Measurements from ENCODE around the gene WDHD1.

DNA sequence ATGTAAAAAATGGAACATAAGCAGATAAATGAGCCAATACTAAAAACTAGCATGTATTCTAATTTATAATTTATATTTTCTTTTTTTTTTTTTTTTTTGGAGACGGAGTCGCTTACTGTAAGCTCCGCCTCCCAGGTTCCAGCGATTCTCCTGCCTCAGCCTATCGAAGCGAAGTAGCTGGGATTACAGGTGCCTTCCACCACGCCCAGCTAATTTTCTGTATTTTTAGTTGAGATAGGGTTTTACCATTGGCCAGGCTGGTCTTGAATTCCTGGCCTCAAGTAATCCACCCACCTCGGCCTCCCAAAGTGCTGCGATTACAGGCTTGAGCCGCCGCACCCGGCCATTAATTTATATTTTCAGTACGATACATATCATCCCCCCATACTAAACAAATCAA, 27.2 kb upstream of the WDHD1 start:
- TF ChIP-seq POLR2AphosphoS5 (IDR thresholded peaks at IDR 0.05; ENCODE audit: low read depth, low read length) (no peak), TAF1 (IDR thresholded peaks at IDR 0.05; ENCODE audit: borderline replicate concordance, insufficient read depth, low read length) (no peak), SIN3A (IDR thresholded peaks at IDR 0.05; ENCODE audit: borderline replicate concordance, insufficient read depth, low read length) (no peak)
- TF ChIP-seq, protein P1, sequence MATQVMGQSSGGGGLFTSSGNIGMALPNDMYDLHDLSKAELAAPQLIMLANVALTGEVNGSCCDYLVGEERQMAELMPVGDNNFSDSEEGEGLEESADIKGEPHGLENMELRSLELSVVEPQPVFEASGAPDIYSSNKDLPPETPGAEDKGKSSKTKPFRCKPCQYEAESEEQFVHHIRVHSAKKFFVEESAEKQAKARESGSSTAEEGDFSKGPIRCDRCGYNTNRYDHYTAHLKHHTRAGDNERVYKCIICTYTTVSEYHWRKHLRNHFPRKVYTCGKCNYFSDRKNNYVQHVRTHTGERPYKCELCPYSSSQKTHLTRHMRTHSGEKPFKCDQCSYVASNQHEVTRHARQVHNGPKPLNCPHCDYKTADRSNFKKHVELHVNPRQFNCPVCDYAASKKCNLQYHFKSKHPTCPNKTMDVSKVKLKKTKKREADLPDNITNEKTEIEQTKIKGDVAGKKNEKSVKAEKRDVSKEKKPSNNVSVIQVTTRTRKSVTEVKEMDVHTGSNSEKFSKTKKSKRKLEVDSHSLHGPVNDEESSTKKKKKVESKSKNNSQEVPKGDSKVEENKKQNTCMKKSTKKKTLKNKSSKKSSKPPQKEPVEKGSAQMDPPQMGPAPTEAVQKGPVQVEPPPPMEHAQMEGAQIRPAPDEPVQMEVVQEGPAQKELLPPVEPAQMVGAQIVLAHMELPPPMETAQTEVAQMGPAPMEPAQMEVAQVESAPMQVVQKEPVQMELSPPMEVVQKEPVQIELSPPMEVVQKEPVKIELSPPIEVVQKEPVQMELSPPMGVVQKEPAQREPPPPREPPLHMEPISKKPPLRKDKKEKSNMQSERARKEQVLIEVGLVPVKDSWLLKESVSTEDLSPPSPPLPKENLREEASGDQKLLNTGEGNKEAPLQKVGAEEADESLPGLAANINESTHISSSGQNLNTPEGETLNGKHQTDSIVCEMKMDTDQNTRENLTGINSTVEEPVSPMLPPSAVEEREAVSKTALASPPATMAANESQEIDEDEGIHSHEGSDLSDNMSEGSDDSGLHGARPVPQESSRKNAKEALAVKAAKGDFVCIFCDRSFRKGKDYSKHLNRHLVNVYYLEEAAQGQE (IDR thresholded peaks at IDR 0.05; ENCODE audit: insufficient read depth in 1 of 2, low read depth in 2 of 2, low read length in 2 of 2): no peak
